ENCODE measurements around the gene SELENOI.

DNA sequence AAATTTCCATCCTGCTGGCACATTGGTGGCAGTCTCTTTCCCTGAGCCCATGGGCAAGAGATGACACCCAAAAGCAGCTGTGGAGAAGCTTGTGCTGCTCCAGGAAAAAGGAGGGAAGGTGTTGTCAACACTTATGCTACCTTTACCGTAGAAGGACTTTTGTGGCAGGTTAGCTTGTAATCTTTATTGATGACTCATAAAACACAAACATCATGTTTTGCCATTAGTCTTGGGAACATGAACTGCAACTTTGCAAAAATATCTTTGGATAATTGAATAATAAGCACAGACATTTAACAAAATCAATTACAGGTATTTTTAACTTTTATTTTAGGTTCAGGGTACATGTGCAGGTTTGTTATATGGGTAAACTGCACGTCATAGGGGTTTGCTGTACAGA lies 89.2 kb downstream of the SELENOI start:
- TF ChIP-seq, protein P1, sequence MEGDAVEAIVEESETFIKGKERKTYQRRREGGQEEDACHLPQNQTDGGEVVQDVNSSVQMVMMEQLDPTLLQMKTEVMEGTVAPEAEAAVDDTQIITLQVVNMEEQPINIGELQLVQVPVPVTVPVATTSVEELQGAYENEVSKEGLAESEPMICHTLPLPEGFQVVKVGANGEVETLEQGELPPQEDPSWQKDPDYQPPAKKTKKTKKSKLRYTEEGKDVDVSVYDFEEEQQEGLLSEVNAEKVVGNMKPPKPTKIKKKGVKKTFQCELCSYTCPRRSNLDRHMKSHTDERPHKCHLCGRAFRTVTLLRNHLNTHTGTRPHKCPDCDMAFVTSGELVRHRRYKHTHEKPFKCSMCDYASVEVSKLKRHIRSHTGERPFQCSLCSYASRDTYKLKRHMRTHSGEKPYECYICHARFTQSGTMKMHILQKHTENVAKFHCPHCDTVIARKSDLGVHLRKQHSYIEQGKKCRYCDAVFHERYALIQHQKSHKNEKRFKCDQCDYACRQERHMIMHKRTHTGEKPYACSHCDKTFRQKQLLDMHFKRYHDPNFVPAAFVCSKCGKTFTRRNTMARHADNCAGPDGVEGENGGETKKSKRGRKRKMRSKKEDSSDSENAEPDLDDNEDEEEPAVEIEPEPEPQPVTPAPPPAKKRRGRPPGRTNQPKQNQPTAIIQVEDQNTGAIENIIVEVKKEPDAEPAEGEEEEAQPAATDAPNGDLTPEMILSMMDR (IDR thresholded peaks at IDR 0.05), result no peak
- no peak for TF ChIP-seq POLR2A (IDR thresholded peaks at IDR 0.05)
